GM18951 (cell line): ENCODE data around the gene RAB1A.

Source experiments
- POLR2A ChIP-seq: IDR thresholded peaks from 4 replicates; pipeline ENCODE4 v1.6.1; 2011; ENCODE audit warnings: mild to moderate bottlenecking; ENCODE audit not compliant: insufficient read length, insufficient read depth; ENCODE audit errors: extremely low read depth
- in situ Hi-C: fragments of 300-500 bp; cut with MboI; formaldehyde crosslinking; loops from one replicate; pipeline ENCODE4 v1.12.0; 2022; ENCODE audit warnings: low sequenced_read_pairs, mixed read lengths, inconsistent platforms; ENCODE audit not compliant: unreplicated experiment

The RAB1A gene

DNA sequence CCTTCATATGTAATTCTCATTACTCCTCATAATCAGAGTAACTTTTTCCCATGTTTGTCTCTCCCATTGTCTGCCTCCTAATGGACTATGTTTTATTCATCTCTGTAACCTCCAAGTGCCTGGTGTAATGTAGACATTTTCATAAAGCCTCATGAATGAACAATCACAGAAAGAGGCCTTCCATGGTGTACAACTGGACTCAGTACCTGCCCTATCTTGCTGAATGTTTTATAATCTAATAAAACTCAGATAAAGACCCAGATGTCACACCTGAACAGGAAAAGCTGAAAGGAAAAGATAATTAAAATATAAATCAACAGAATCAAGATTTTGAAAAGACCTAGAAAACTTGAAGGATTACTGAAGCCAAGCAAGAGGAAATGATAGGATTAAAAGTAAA is 36.7 kb downstream of the RAB1A start:
- TF ChIP-seq POLR2A = no peak
- in situ Hi-C loops = no loop called here

DNA sequence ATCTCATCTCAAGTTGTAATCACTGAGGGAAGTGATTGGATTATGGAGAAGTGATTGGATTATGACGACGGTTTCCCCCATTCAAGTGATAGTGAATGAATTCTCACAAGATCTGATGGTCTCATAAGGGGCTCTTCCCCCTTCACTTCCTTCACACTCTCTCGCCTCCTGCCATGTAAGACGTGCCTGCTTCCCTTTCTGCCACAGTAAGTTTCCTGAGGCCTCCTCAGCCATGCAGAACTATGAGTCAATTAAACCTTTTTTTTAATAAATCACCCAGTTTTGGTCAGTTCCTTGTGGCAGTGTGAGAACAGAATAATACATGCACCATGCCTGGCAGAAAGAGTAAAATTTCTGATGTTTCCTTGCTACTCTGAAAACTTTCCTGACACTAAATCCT is 37.1 kb downstream of the RAB1A start:
- TF ChIP-seq POLR2A = no peak
- in situ Hi-C loops = no loop called here

DNA sequence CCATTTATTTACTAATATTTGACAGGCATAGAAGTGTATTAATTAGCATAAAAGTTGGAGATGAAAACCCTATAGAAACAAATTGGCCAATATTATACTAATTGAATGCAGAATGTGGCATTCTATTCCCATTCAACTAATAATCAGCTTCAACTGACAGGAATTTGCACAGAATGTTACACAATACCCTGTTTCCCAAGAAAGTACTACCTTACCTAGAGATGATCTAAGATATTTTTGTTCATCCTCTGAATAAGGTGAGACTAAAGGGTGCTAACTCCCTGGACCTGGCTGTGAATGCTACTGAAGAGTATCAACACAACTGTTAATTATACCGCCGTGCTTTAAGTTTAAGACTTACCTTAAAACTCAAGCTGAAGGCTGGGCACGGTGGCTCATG is 44.8 kb downstream of the RAB1A start:
- in situ Hi-C loops = no loop called here
- no peak for TF ChIP-seq POLR2A

DNA sequence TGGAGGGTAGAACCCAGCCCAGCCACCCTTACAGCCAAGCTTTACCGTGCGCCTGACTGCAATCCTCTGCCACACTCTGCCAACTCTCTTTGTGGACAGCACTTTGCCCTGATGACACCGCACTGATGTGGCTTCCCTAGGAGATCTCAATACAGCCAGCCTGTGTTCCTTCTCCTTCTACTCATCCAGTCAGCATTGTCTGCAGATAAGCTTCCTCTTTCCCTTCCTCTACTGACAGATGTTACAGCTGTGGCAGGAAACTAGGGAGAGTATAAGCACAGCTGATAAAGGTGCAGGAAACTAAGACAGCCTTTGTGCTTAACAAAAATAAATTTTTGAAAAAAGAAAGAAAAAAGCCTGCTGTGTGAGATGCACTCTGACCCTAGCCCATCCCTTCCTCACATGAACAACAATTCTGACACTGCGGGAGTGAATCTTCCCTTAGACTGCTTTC is 48.6 kb downstream of the RAB1A start:
- no peak for TF ChIP-seq POLR2A
- in situ Hi-C loops = no loop called here

- peak; percentile 21 for TF ChIP-seq POLR2A
- in situ Hi-C loops = no loop called here
Observed at GRCh38 chr2:65079017-65079416, 50.9 kb downstream of the RAB1A start.

DNA sequence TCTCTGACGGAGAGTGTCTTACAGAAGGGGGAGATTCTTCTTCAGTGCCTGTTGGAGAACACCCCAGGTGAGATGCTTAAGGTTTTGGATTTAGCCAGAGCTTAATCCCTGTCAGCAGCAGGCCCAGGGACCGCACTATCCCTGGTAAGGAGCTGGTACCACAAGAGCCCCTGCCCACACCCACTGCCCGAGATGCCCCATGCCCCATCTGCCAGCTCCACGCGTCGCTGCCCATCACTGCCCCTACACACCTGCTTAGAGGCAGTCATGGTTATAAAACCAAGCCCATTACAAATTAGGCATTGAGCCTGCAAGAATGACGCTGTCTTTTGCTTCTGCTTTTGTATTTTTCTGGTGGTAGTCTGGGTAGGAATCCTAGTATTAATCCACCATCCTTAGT is 52.0 kb downstream of the RAB1A start:
- no peak for TF ChIP-seq POLR2A
- in situ Hi-C loops = no loop called here

DNA sequence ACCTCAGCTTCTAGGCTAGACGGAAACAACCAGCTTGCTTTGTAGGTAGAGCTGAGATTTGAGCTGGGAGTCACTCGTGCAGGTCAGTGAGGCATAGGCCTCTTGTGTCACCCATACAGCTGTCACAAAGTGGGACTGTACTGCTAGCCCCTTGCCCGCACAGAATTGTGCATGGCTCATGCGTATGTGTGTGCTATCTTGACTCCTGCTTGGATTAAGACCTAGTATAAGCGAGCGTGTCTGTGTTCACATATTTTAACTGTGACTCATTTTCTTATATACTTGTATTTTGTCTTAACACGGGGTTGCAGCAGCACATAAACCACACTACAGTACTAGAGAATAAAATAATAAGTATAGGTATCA is 53.6 kb downstream of the RAB1A start:
- TF ChIP-seq POLR2A = no peak
- in situ Hi-C loops = no loop called here

- in situ Hi-C loops = no loop called here
- no peak for TF ChIP-seq POLR2A
Observed at GRCh38 chr2:65075605-65076344, 54.1 kb downstream of the RAB1A start.

DNA sequence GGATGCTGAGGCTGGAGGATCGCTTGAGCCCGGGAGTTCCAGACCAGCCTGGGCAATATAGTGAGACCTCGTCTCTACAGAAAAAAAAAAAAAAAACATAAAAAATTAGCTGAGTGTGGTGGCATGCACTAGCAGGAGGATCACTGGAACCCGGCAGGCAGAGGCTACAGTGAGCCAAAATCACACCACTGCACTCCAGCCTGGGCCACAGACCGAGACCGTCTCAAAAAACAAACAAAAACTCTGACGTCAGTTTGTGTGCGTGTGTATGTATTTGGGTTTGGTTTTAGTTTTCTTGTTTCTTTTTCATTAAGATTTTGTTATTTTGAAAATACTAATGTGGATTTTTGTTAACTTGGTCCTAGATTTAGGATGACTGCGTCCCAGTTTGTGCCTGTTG is 54.7 kb downstream of the RAB1A start:
- no peak for TF ChIP-seq POLR2A
- in situ Hi-C loops = no loop called here

- TF ChIP-seq POLR2A = no peak
- in situ Hi-C loops = loop anchor here (25.0 kb wide), 1 partner anchor 113 kb away; no protein-coding TSS in a partner anchor
Observed at GRCh38 chr2:65073879-65074565, 55.9 kb downstream of the RAB1A start.

- no peak for TF ChIP-seq POLR2A
Observed at GRCh38 chr2:65072181-65072970, 57.5 kb downstream of the RAB1A start.

DNA sequence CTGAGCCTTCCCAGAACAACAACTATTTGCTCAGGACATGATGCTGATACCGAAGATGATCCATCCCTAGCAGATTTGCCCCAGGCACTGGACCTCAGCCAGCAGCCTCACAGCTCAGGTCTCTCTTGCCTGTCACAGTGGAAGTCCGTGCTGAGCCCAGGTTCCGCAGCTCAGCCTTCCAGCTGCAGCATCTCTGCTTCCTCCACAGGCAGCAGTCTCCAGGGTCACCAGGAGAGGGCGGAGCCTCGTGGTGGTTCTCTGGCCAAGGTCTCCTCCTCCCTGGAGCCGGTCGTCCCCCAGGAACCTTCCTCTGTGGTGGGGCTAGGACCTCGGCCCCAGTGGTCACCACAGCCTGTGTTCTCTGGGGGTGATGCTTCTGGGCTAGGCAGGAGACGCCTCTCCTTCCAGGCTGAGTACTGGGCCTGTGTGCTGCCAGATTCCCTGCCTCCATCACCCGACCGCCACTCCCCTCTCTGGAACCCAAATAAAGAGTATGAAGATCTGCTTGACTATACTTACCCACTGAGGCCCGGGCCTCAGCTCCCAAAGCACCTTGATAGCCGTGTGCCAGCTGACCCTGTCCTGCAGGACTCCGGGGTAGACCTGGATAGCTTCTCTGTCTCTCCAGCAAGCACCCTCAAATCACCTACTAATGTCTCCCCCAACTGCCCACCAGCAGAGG is 58.3 kb downstream of the RAB1A start:
- in situ Hi-C loops = loop anchor here (25.0 kb wide), 1 partner anchor 116 kb away; no protein-coding TSS in a partner anchor
- TF ChIP-seq POLR2A = no peak

More at GRCh38 chr2:65072181-65072970, 57.5 kb downstream of the RAB1A start:
- in situ Hi-C loops = loop anchor here (25.0 kb wide), 1 partner anchor 115 kb away; no protein-coding TSS in a partner anchor

- no peak for TF ChIP-seq POLR2A
- in situ Hi-C loops = loop anchor here (25.0 kb wide), 1 partner anchor 116 kb away; no protein-coding TSS in a partner anchor
Observed at GRCh38 chr2:65070856-65071255, 59.0 kb downstream of the RAB1A start.
